Neuron (in vitro differentiated cells): ENCODE results near the gene PPM1A.

Experiments
- H2AFZ ChIP-seq: one replicate; pipeline ENCODE4 v1.6.1; 2013; ENCODE audit warnings: low read depth, mild to moderate bottlenecking, inconsistent platforms, low read length, moderate library complexity
- H3K27me3 ChIP-seq: one replicate; pipeline ENCODE4 v1.6.1; 2013; ENCODE audit warnings: low read length; ENCODE audit not compliant: insufficient read depth
- H3K36me3 ChIP-seq: one replicate; pipeline ENCODE4 v1.6.1; 2013; ENCODE audit warnings: low read length; ENCODE audit not compliant: insufficient read depth
- H3K4me1 ChIP-seq: one replicate; pipeline ENCODE4 v1.6.1; 2013; ENCODE audit warnings: low read length; ENCODE audit not compliant: insufficient read depth
- H3K4me3 ChIP-seq: 2 replicates; pipeline ENCODE4 v1.5.1; 2013; ENCODE audit warnings: mild to moderate bottlenecking, low read length, moderate library complexity
- H3K9me3 ChIP-seq: one replicate; pipeline ENCODE4 v1.6.1; 2013; ENCODE audit warnings: low read length

Gene PPM1A

GRCh38 chr14:60215520-60216420, 33.3 kb upstream of the PPM1A start:
- H3K4me3 ChIP-seq: no peak overlapping the region
- H3K9me3 ChIP-seq: no peaks in the 10 kb centered on the region
- H3K36me3 ChIP-seq: no peaks in the 10 kb centered on the region
- H3K4me1 ChIP-seq: no peaks in the 10 kb centered on the region
- peaks cover 2% of the 10 kb centered on the region for H3K27me3 ChIP-seq
- no peak overlapping the region for H2AFZ ChIP-seq

- Histone ChIP-seq H3K9me3 (no peaks in the 10 kb centered on the region), H2AFZ (no peak overlapping the region), H3K27me3 (peaks cover 2% of the 10 kb centered on the region), H3K4me1 (no peaks in the 10 kb centered on the region), H3K4me3 (no peak overlapping the region), H3K36me3 (no peaks in the 10 kb centered on the region)
Observed at GRCh38 chr14:60217713-60218112, 31.3 kb upstream of the PPM1A start.

- Histone ChIP-seq H3K9me3 (no peaks in the 10 kb centered on the region), H2AFZ (no peak overlapping the region), H3K4me3 (no peak overlapping the region), H3K27me3 (peaks cover 2% of the 10 kb centered on the region), H3K36me3 (no peaks in the 10 kb centered on the region), H3K4me1 (no peaks in the 10 kb centered on the region)
Observed at GRCh38 chr14:60220084-60220483, 28.9 kb upstream of the PPM1A start.

GRCh38 chr14:60220917-60221316, 28.1 kb upstream of the PPM1A start:
- Histone ChIP-seq H3K27me3 (peaks cover 2% of the 10 kb centered on the region), H3K4me3 (no peak overlapping the region), H3K9me3 (no peaks in the 10 kb centered on the region), H3K4me1 (no peaks in the 10 kb centered on the region), H2AFZ (no peak overlapping the region), H3K36me3 (no peaks in the 10 kb centered on the region)

GRCh38 chr14:60221457-60221856, 27.6 kb upstream of the PPM1A start:
- no peaks in the 10 kb centered on the region for H3K4me1 ChIP-seq
- H3K4me3 ChIP-seq: no peak overlapping the region
- no peaks in the 10 kb centered on the region for H3K36me3 ChIP-seq
- no peaks in the 10 kb centered on the region for H3K9me3 ChIP-seq
- no peak overlapping the region for H2AFZ ChIP-seq
- peaks cover 2% of the 10 kb centered on the region for H3K27me3 ChIP-seq

GRCh38 chr14:60222820-60223219, 26.2 kb upstream of the PPM1A start:
- peaks cover 2% of the 10 kb centered on the region for H3K27me3 ChIP-seq
- H3K9me3 ChIP-seq: no peaks in the 10 kb centered on the region
- H3K36me3 ChIP-seq: no peaks in the 10 kb centered on the region
- no peak overlapping the region for H2AFZ ChIP-seq
- no peaks in the 10 kb centered on the region for H3K4me1 ChIP-seq
- H3K4me3 ChIP-seq: no peak overlapping the region

- Histone ChIP-seq H3K9me3 (no peaks in the 10 kb centered on the region), H2AFZ (no peak overlapping the region), H3K27me3 (no peaks in the 10 kb centered on the region), H3K4me3 (no peak overlapping the region), H3K36me3 (no peaks in the 10 kb centered on the region), H3K4me1 (no peaks in the 10 kb centered on the region)
Observed at GRCh38 chr14:60225265-60225664, 23.8 kb upstream of the PPM1A start.

GRCh38 chr14:60226298-60226697, 22.7 kb upstream of the PPM1A start:
- no peaks in the 10 kb centered on the region for H3K36me3 ChIP-seq
- no peaks in the 10 kb centered on the region for H3K9me3 ChIP-seq
- no peaks in the 10 kb centered on the region for H3K4me1 ChIP-seq
- no peak overlapping the region for H3K4me3 ChIP-seq
- no peak overlapping the region for H2AFZ ChIP-seq
- no peaks in the 10 kb centered on the region for H3K27me3 ChIP-seq

GRCh38 chr14:60227291-60227690, 21.7 kb upstream of the PPM1A start:
- no peaks in the 10 kb centered on the region for H3K36me3 ChIP-seq
- no peaks in the 10 kb centered on the region for H3K4me1 ChIP-seq
- no peak overlapping the region for H3K4me3 ChIP-seq
- no peak overlapping the region for H2AFZ ChIP-seq
- no peaks in the 10 kb centered on the region for H3K9me3 ChIP-seq
- no peaks in the 10 kb centered on the region for H3K27me3 ChIP-seq

GRCh38 chr14:60229614-60230013, 19.4 kb upstream of the PPM1A start:
- Histone ChIP-seq H3K36me3 (no peaks in the 10 kb centered on the region), H2AFZ (no peak overlapping the region), H3K4me3 (no peak overlapping the region), H3K9me3 (no peaks in the 10 kb centered on the region), H3K27me3 (no peaks in the 10 kb centered on the region), H3K4me1 (peaks cover 4% of the 10 kb centered on the region)

GRCh38 chr14:60232185-60232584, 16.8 kb upstream of the PPM1A start:
- Histone ChIP-seq H3K27me3 (no peaks in the 10 kb centered on the region), H3K9me3 (no peaks in the 10 kb centered on the region), H3K36me3 (no peaks in the 10 kb centered on the region), H3K4me3 (no peak overlapping the region), H2AFZ (no peak overlapping the region), H3K4me1 (peaks cover 4% of the 10 kb centered on the region)

- no peaks in the 10 kb centered on the region for H3K9me3 ChIP-seq
- no peak overlapping the region for H3K4me3 ChIP-seq
- no peaks in the 10 kb centered on the region for H3K27me3 ChIP-seq
- H2AFZ ChIP-seq: no peak overlapping the region
- no peaks in the 10 kb centered on the region for H3K36me3 ChIP-seq
- H3K4me1 ChIP-seq: peaks cover 4% of the 10 kb centered on the region
Observed at GRCh38 chr14:60233251-60233650, 15.8 kb upstream of the PPM1A start.

- peaks cover 4% of the 10 kb centered on the region for H3K4me1 ChIP-seq
- H3K4me3 ChIP-seq: no peak overlapping the region
- H2AFZ ChIP-seq: no peak overlapping the region
- no peaks in the 10 kb centered on the region for H3K36me3 ChIP-seq
- H3K9me3 ChIP-seq: no peaks in the 10 kb centered on the region
- H3K27me3 ChIP-seq: no peaks in the 10 kb centered on the region
Observed at GRCh38 chr14:60233891-60234290, 15.1 kb upstream of the PPM1A start.

GRCh38 chr14:60235440-60235839, 13.6 kb upstream of the PPM1A start:
- H3K36me3 ChIP-seq: no peaks in the 10 kb centered on the region
- H2AFZ ChIP-seq: no peak overlapping the region
- no peaks in the 10 kb centered on the region for H3K9me3 ChIP-seq

More at GRCh38 chr14:60235440-60235839, 13.6 kb upstream of the PPM1A start:
- H3K4me1 ChIP-seq: peaks cover 4% of the 10 kb centered on the region
- H3K4me3 ChIP-seq: no peak overlapping the region
- H3K27me3 ChIP-seq: peaks cover 2% of the 10 kb centered on the region
